HS-27A (cell line): ENCODE measurements around the gene PKDREJ.
"Not testable (repeated sequence)": the region's sequence is repeated elsewhere in the genome, so short reads cannot be mapped to it uniquely, and the experiment has no call there.

Experiments used
- DNase-seq: peaks from one replicate; pipeline ENCODE4 v3.0.0-alpha.2; 2012; ENCODE audit warnings: low read depth, missing footprints

PKDREJ gene, protein sequence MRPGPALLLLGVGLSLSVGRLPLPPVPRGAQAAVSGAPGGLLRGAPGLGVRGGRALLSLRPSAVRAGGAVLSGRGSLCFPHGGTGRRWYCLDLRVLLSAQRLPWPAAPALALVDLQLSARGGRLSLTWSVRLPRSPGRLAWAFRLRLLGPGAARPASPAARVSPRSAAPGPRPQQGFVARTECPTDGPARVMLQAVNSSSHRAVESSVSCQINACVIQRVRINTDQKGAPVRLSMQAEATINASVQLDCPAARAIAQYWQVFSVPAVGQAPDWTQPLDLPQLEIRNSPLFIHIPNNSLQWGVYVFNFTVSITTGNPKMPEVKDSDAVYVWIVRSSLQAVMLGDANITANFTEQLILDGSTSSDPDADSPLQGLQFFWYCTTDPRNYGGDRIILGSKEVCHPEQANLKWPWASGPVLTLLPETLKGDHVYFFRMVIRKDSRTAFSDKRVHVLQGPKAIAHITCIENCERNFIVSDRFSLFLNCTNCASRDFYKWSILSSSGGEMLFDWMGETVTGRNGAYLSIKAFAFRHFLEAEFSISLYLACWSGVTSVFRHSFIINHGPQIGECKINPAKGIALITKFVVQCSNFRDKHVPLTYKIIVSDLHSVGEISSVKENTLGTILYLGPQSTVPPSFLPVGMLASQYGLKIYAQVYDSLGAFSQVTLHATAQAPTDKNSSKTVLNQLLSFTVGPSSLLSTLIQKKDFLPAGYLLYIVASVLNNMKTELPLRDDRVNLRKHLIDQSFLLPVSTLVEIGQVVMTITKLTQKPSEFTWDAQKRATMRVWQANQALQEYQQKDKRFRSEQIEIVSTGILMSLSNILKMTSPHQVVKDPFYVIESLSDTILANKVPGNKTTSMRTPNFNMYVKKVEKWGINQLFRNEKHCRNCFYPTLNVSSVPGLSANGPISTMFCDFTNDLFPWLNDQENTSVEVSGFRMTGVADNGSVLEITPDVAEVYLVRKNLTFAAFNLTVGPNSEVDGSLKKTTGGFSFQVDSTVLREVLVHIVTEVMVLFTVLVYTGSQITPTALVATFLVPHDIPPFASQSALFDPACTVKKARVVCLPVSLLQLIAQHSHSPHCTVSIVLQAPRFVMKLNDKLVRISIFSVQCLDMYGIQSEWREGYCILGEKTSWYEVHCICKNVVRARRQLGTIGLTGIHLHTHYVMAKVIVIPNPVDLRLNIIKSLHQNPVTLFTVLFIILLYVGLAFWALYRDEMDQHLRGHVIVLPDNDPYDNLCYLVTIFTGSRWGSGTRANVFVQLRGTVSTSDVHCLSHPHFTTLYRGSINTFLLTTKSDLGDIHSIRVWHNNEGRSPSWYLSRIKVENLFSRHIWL (N-terminal part only)

DNA sequence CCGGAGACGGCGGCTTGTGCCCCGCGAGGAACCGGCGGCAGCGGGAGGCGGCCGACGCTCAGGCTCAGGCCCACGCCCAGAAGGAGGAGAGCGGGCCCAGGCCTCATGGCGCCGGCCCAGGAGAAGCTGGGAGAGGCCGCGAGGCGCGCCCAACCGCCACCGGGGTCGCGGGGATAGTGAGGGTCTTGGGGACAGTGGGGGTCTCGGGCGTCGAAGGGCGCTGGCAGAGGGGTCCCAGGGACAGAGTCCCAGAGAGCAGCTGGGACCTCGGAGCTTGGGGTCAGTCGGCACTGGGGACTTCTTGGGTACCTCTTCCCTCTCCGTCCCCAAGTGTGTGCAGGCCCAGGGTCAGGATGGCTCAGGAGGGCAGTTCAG, at the start of gene PKDREJ:
PKDREJ (minus strand) TSS at position 128 of the 375 bp plus-strand sequence; CDS start at position 107, 21 bp downstream.
- no peak for DNase-seq

- DNase-seq: not testable (repeated sequence)
Measured at GRCh38 chr22:46312848-46313247, 49.7 kb upstream of the PKDREJ start.

DNA sequence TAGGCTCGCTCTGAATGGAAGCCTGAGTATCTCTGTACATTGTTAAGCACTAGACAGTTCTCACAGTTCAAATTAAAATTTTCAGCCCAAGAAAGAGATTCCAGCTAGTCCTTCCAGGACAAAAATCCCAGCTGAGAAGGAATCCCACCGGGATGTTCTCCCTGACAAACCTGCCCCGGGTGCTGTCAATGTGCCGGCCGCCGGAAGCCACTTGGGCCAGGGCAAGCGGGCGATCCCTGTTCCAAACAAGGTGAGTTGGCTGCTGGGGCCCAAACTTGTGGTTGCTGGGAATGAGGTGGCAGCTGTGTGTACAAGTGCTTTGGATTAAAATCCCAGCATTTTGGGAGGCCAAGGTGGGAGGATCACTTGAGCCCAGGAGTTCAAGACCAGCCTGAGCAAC, 48.9 kb upstream of the PKDREJ start:
- DNase-seq: no peak

DNA sequence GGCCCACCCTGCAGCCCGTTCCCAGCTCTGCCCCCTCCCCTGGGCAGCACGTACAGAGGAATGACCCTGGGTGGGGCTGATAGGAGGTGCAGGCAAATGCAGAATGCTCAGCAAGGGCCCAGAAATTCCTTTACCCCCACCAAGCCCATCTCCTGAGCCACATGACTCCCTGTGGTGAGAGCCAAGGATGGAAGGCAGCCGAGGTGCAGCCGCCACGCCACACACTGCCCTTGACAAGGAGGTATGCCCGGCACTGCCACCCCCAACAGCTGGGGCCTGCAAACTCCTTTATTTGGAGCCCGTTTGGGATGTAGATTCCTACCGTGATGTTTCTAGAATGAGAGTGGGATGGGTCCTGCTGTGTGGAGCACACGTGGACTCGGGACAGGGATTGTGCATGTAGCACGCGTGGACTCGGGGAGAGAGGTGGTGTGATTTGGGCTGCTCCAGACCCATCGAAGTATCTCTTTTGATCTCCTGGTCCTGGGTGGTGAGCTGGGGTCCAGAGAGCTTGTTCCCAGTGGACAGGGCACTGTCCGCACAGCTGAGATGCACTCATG, 46.5 kb upstream of the PKDREJ start:
- DNase-seq: no peak

GRCh38 chr22:46308283-46308988, 45.3 kb upstream of the PKDREJ start:
- DNase-seq: no peak

GRCh38 chr22:46303347-46303965, 40.3 kb upstream of the PKDREJ start:
- DNase-seq: no peak

DNA sequence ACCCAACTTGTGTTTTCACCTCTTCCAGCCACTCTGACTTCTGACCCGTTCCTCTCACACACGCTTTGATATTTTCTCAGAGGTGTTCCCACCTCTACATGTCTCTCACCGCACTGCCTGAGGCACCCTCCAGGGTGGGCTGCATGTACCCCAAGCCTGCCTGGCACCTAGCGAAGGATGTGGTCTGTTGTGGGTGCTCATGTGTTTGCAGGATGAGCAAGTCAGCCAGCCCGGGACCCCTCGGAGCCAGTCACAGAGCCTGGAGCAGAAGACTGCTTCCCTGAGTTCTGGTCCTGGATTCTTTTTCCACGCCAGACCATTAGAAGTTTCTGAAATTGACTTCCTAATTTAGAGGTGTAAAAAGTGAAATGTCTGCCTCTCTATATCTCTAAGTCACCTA, 37.3 kb upstream of the PKDREJ start:
- DNase-seq: no peak

GRCh38 chr22:46299101-46299500, 36.0 kb upstream of the PKDREJ start:
- no peak for DNase-seq

- no peak for DNase-seq
Measured at GRCh38 chr22:46297151-46297812, 34.1 kb upstream of the PKDREJ start.

GRCh38 chr22:46296257-46297150, 33.4 kb upstream of the PKDREJ start, which contains the start of gene GTSE1:
TSS of gene GTSE1 (plus strand) at chr22:46296870. CDS start at chr22:46297401, 531 bp downstream.
- peak; percentile 92 for DNase-seq

DNA sequence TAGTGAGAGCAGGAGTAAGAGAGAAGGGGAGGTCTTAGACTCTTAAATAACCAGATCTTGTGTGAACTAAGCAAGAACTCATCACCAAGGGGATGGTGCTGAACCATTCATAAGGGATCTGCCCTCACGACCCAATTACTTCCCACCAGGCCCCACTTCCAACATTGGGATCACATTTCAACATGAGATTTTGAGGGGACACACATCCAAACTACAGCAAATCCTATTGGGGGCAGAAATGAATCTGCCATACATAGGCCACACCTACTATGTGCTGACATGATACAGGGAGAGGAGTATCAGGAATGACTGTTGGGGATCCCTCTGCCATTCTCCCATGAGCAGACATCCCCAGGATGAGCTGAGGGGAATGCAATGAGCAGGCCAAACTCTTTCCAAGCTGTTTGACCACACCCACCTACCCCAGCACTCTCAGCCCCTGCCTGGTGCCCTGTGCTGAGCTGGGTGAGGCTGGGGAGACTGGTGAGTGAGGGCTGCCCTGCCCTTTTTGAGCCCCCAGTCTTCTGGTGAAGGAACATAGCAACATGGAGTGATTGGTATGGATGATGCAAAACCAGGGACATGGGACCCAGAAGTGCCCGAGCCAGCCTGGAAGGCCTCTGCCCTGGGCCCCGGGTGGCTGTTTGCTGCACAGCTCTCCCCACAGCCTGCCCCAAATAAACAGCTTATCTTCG, 32.3 kb upstream of the PKDREJ start:
- DNase-seq: no peak

DNA sequence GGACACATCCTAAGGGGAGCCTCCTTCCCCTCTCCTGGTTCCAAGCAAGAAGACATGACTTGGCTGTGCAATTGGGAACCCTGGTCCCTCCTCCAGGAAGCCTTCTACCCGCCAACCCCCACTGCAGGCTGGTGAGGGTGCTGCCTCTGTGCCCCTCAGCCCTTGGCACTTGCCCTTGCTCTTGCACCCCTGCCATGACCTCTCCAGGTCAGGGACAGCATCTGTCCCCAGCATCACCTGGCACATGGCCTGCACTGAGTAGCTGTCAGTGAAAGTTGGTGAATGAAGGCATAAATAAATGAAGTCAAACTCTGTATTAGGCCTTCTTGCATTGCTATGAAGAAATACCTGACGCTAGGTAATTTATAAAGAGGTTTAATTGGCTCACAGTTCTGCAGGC, 31.6 kb upstream of the PKDREJ start:
- DNase-seq: no peak

DNA sequence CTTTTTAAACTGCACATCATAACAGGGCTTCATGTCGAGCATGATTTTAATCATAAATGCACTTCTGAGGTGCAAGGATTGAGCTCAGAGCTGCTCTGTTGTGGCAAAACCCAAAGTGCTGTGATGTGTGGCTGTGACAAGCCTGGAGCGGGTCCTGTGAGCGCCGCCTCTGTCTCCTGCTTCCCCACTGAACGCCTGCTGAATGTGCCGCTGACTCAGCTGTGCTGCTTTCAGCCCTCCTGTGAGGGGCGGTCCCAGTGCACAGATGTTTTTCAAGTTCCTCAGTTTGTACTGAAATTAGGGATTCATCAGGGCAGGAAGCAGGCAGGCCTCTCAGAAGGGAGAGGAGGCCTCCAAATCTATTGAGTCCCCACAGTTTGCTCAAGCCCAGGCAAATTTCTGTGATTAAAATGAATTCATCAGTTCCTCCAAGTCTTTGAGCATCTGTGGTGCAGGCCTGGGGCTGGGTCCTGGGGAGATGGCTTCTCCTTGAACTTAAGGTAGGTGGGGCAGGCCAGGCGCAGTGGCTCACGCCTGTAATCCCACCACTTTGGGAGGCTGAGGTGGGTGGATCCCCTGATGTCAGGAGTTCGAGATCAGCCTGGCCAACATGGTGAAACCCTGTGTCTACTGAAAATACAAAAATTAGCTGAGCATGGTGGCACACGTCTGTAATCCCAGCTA, 30.6 kb upstream of the PKDREJ start:
- DNase-seq: no peak

- no peak for DNase-seq
Measured at GRCh38 chr22:46292732-46293131, 29.6 kb upstream of the PKDREJ start.

GRCh38 chr22:46292173-46292572, 29.0 kb upstream of the PKDREJ start:
- no peak for DNase-seq

DNA sequence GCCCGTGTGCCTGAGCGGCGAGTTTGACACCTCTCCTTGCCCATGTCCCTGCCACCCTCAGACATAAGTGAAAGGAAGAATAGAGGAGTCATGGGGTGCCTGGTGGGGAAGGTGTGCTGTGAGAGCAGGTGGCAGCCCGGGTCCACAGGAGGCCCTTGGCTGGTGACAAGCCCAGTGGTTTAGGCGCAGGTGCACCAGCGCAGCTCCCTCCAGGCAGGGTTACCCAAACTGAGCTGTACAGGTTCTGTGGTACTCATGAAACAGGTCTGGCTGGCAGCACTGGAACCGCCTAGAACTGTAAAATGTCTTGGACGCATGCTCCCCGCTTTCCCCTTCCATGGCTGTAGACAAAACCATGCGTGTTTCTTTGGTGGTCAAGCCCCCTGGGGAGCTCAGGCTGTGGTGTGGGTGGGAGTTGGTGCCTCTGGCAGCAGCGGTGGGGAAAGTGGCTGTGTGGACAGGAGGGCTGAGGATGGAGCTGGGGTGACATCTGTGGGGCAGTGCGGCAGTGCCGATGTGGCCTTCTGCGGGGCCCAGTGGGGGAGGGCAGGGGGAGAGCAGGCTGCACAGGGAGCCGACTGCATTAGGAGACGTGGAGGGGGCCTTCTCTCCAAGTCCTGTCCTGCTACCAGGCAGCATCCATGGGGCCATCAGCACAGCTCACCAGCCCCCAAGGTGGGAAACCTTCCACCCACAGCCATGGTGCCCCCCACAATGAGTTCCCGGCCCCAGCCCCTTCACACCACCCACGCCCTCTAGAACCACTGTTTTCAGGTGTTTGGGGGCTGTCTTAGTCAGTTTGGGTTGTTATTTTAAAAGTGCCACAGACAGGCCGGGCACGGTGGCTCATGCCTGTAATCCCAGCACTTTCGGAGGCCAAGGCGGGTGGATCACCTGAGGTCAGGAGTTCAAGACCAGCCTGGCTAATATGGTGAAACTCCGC, 28.0 kb upstream of the PKDREJ start:
- DNase-seq: no peak
